NB4 (cell line): ENCODE data around the gene C1QTNF9.

Source experiments
- POLR2A ChIP-seq: IDR thresholded peaks from 2 replicates; pipeline ENCODE4 v1.6.1; 2011; ENCODE audit warnings: mild to moderate bottlenecking; ENCODE audit not compliant: insufficient read length; ENCODE audit errors: extremely low read depth
- TF ChIP-seq, protein P1 (sequence below): IDR thresholded peaks from one replicate; pipeline ENCODE4 v1.5.1; 2012; ENCODE audit warnings: low read depth, low read length

DNA sequence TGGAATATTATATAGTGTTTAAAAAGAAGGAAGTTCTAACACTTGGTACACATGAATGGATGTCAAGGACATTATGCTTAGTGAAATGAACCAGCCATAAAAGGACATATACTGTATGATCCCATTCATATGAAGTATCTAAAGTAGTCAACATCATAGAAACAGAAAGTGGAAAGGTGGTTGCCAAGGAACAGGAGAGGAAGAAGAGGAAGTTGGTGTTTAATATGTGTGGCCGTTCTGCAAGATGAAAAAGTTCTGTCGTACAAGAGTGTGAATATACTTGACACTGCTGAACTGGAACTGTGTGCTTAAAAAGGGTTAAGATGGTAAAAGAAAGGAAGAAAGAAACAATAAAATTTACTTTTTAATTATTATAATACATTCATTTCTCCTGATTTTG is 33.1 kb upstream of the C1QTNF9 start:
- TF ChIP-seq POLR2A = no peak
- TF ChIP-seq, protein P1, sequence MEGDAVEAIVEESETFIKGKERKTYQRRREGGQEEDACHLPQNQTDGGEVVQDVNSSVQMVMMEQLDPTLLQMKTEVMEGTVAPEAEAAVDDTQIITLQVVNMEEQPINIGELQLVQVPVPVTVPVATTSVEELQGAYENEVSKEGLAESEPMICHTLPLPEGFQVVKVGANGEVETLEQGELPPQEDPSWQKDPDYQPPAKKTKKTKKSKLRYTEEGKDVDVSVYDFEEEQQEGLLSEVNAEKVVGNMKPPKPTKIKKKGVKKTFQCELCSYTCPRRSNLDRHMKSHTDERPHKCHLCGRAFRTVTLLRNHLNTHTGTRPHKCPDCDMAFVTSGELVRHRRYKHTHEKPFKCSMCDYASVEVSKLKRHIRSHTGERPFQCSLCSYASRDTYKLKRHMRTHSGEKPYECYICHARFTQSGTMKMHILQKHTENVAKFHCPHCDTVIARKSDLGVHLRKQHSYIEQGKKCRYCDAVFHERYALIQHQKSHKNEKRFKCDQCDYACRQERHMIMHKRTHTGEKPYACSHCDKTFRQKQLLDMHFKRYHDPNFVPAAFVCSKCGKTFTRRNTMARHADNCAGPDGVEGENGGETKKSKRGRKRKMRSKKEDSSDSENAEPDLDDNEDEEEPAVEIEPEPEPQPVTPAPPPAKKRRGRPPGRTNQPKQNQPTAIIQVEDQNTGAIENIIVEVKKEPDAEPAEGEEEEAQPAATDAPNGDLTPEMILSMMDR = no peak
